GM13976 (cell line): ENCODE measurements around the gene ATF5.

Experiments used
- DNase-seq: peaks from one replicate; pipeline ENCODE4 v3.0.0; 2012; ENCODE audit warnings: low spot score
- in situ Hi-C: fragments of 300-500 bp; cut with MboI; formaldehyde crosslinking; loops from one replicate; pipeline ENCODE4 v1.12.0; 2022; ENCODE audit warnings: low sequenced_read_pairs, mixed read lengths, inconsistent platforms; ENCODE audit not compliant: unreplicated experiment
- TF ChIP-seq, protein P1 (sequence below): IDR thresholded peaks from 2 replicates; pipeline ENCODE4 v1.5.1; 2012; ENCODE audit warnings: borderline replicate concordance, mild to moderate bottlenecking; ENCODE audit not compliant: insufficient read depth; ENCODE audit errors: extremely low read depth, missing control alignments, control extremely low read depth

Gene ATF5

DNA sequence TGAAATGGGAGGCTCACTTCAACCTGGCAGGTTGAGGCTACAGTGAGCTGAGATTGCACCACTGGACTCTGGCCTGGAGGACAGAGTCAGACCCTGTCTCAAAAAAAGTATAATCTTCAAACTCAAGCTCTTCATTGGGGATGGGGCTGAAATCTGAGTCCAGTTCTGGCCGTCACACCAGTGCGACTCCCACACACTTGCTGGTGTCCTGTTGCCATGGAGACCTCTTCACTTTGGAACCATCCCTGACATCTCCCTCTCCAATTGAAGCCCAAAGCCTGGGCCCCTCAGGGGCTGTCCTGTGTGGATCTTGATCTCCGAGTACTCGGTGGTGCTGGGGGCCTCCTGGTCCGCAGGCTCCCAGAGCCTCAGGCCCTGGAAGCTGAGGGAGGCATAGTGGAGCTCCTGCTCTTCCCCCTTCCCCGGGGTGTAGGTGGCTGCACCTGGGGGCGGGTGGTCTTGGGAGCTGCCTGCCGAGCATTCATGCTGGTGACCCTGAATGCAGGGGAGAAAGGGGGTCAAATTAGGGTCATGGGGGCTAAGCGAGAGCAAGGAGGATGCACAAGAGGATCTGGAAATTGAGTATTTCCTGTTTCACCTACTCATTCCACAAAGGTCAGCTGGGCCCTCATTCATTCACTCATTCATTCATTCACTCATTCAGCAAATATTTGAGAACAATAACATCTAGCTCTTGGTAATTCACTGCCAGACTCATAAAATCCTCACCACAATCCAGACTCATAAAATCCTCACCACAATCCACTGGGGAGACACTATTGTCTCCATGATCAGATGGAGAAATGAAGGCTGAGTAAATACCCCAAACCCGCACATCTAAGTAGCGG, 21.0 kb downstream of the ATF5 start:
- in situ Hi-C loops, result loop anchor here (25.0 kb wide), 1 partner anchor 187 kb away; no protein-coding TSS in a partner anchor
- TF ChIP-seq, protein P1, sequence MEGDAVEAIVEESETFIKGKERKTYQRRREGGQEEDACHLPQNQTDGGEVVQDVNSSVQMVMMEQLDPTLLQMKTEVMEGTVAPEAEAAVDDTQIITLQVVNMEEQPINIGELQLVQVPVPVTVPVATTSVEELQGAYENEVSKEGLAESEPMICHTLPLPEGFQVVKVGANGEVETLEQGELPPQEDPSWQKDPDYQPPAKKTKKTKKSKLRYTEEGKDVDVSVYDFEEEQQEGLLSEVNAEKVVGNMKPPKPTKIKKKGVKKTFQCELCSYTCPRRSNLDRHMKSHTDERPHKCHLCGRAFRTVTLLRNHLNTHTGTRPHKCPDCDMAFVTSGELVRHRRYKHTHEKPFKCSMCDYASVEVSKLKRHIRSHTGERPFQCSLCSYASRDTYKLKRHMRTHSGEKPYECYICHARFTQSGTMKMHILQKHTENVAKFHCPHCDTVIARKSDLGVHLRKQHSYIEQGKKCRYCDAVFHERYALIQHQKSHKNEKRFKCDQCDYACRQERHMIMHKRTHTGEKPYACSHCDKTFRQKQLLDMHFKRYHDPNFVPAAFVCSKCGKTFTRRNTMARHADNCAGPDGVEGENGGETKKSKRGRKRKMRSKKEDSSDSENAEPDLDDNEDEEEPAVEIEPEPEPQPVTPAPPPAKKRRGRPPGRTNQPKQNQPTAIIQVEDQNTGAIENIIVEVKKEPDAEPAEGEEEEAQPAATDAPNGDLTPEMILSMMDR, result no peak

DNA sequence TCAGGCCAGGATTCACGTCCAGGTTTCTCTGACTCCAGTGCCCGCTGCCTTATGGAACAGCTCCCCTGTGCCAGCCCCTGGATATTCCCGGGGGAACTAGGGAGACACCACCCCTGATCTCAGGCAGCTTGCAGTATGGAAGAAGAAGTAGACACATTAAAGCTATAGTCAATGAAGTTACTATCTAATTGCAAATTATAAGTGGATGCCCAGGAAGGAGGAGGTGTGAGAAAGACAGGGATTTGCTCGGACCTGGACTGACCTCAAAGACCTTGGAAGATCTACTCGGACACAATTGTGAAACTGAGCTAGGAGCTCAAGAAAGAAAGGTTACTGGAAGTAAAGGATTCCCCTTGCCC, 21.6 kb downstream of the ATF5 start:
- in situ Hi-C loops, result no loop called here
- TF ChIP-seq, protein P1, result no peak
- DNase-seq, result no peak

More for the DNA sequence above, 21.0 kb downstream of the ATF5 start:
- DNase-seq, result no peak

DNA sequence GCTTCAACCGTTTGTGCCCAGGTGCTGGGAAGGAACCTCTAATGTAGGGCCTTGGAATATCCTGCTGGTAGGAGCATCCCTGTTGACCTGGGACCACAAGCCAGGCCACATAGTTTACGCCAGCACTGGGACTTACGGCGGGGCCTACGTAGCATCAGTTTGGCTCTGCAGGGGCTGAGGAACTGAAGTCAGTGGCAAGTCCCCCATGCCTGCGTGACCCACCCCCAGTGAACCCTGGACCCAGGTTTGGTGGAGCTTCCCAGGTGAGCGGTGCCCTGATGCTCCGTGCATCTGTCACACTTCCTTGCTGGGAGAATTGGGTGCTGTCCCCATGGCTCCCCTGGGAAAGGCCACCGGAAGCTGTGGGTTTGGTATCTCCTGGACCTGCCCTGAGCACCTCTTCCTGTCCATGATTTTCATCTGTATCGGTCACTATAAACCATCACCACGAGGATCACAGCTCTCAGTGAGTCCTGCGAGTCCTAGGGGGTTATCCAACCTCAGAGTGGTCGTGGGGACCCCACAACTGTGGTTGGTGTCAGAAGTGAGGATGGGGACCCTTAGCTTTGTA, 22.0 kb downstream of the ATF5 start:
- DNase-seq, result no peak
- TF ChIP-seq, protein P1, result no peak
- in situ Hi-C loops, result no loop called here

DNA sequence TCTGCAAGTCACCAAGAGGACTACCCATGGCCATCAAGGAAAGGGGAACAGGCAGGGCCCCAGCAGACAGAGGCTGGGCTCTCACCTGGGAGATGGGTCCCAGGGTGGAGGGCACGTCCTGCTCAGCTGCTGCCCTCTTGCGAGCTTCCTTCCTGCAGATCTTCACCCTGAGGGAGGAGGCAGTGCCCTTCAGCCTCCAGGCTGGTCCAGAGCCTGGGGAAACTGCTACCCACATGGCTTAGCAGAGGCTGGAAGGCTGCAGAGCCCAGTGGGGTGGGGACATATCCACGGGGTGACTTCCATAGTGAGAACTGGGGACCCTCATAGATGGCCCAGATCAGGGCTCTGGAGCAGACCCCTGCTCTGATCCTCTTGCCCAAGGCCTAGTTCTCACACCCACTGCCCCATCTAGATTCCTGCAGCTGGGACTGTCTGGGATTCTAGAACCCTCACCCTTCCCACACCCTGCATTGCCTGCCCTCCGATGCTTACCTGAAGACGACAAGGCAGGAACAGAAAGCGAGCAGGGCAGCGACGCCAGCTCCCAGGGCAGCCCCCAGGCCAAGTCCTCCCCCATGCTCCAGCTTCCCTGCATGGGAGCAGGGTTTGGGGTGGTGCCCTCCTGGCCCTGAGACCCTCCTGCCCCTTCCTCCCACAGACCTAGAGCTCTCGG, 22.9 kb downstream of the ATF5 start:
- in situ Hi-C loops, result no loop called here
- TF ChIP-seq, protein P1, result no peak
- no peak for DNase-seq

DNA sequence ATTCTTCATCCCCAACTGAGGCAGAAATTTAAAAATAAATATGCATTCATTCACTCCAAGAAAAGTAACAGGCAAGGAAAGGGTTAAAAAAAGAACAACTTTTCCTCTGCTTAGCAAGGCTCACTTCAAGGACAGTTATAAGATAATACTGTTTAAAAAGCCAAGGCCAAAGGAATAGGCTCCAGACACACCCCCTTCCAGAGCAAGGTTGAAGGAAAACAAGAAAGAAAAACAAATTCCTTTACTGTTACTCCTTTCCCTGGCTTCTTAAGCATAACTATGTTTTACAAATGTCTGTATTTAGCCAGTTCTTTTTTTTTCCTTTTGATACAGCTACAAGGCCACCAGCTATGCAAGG, 23.5 kb downstream of the ATF5 start:
- in situ Hi-C loops, result no loop called here
- no peak for DNase-seq
- TF ChIP-seq, protein P1, result no peak

DNA sequence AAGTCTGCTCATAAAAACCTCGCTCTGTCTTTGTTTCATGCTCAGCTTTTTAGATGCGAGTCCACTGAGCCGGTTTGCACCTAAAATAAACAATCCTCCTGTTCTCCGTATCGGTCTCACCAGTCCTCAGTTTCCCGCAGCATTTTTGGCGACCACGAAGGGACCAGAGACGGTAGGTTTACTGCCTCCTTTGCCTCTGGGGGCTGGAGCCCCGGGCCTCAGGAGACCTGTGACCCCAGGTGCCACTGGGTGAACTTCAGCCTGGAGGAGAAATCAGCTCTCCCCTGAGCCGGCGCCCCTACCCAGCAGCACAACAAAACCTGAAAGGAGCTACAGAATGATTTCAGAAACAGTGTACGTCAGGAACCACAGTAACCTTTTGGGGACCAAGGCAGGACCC, 23.9 kb downstream of the ATF5 start:
- in situ Hi-C loops, result no loop called here
- no peak for DNase-seq
- TF ChIP-seq, protein P1, result no peak
